ENCODE data around the gene FAM120A.
"Not testable (repeated sequence)": the region's sequence is repeated elsewhere in the genome, so short reads cannot be mapped to it uniquely, and the experiment has no call there.

Gene FAM120A

GRCh38 chr9:93431539-93432105 is 19.9 kb upstream of the FAM120A start:
- DNase-seq (ENCODE audit: low read depth) = no peak
- peaks cover 10% of the 10 kb centered on the region for H3K4me1 ChIP-seq (ENCODE audit: control insufficient read depth, insufficient read depth, low read length)
- no peaks in the 10 kb centered on the region for H3K27me3 ChIP-seq (replicated peaks; ENCODE audit: control insufficient read depth, insufficient read depth, low read length)
- H3K9me3 ChIP-seq (ENCODE audit: control insufficient read depth, low read length) = no peaks in the 10 kb centered on the region
- H3K36me3 ChIP-seq (ENCODE audit: control insufficient read depth, insufficient read depth, low read length, severe bottlenecking) = no peaks in the 10 kb centered on the region
- no peak overlapping the region for H3K9ac ChIP-seq (ENCODE audit: low read length)
- H3K4me3 ChIP-seq (ENCODE audit: low read length) = no peak overlapping the region

- Histone ChIP-seq H3K9ac (ENCODE audit: low read length) (no peak overlapping the region), H3K27me3 (replicated peaks; ENCODE audit: control insufficient read depth, insufficient read depth, low read length) (no peaks in the 10 kb centered on the region), H3K9me3 (ENCODE audit: control insufficient read depth, low read length) (no peaks in the 10 kb centered on the region), H3K36me3 (ENCODE audit: control insufficient read depth, insufficient read depth, low read length, severe bottlenecking) (no peaks in the 10 kb centered on the region), H3K4me3 (ENCODE audit: low read length) (no peak overlapping the region), H3K4me1 (ENCODE audit: control insufficient read depth, insufficient read depth, low read length) (peaks cover 1% of the 10 kb centered on the region)
- no peak for DNase-seq (ENCODE audit: low read depth)
These were observed 18.5 kb upstream of the FAM120A start for GRCh38 chr9:93432964-93433363.

GRCh38 chr9:93434056-93434455 is 17.4 kb upstream of the FAM120A start:
- H3K36me3 ChIP-seq (ENCODE audit: control insufficient read depth, insufficient read depth, low read length, severe bottlenecking) = no peaks in the 10 kb centered on the region
- H3K9me3 ChIP-seq (ENCODE audit: control insufficient read depth, low read length) = no peaks in the 10 kb centered on the region
- no peak overlapping the region for H3K4me3 ChIP-seq (ENCODE audit: low read length)
- no peaks in the 10 kb centered on the region for H3K4me1 ChIP-seq (ENCODE audit: control insufficient read depth, insufficient read depth, low read length)
- no peak overlapping the region for H3K9ac ChIP-seq (ENCODE audit: low read length)
- no peak for DNase-seq (ENCODE audit: low read depth)
- H3K27me3 ChIP-seq (replicated peaks; ENCODE audit: control insufficient read depth, insufficient read depth, low read length) = no peaks in the 10 kb centered on the region

GRCh38 chr9:93435386-93435785 is 16.1 kb upstream of the FAM120A start:
- Histone ChIP-seq H3K4me3 (ENCODE audit: low read length) (no peak overlapping the region), H3K9me3 (ENCODE audit: control insufficient read depth, low read length) (no peaks in the 10 kb centered on the region), H3K9ac (ENCODE audit: low read length) (no peak overlapping the region), H3K27me3 (replicated peaks; ENCODE audit: control insufficient read depth, insufficient read depth, low read length) (no peaks in the 10 kb centered on the region), H3K36me3 (ENCODE audit: control insufficient read depth, insufficient read depth, low read length, severe bottlenecking) (no peaks in the 10 kb centered on the region), H3K4me1 (ENCODE audit: control insufficient read depth, insufficient read depth, low read length) (no peaks in the 10 kb centered on the region)
- no peak for DNase-seq (ENCODE audit: low read depth)

- Histone ChIP-seq H3K27me3 (replicated peaks; ENCODE audit: control insufficient read depth, insufficient read depth, low read length) (no peaks in the 10 kb centered on the region), H3K9me3 (ENCODE audit: control insufficient read depth, low read length) (no peaks in the 10 kb centered on the region), H3K9ac (ENCODE audit: low read length) (no peak overlapping the region), H3K4me1 (ENCODE audit: control insufficient read depth, insufficient read depth, low read length) (no peaks in the 10 kb centered on the region), H3K36me3 (ENCODE audit: control insufficient read depth, insufficient read depth, low read length, severe bottlenecking) (no peaks in the 10 kb centered on the region), H3K4me3 (ENCODE audit: low read length) (no peak overlapping the region)
- no peak for DNase-seq (ENCODE audit: low read depth)
These were observed 15.3 kb upstream of the FAM120A start for GRCh38 chr9:93436218-93436617.

- no peaks in the 10 kb centered on the region for H3K36me3 ChIP-seq (ENCODE audit: control insufficient read depth, insufficient read depth, low read length, severe bottlenecking)
- no peak overlapping the region for H3K4me3 ChIP-seq (ENCODE audit: low read length)
- H3K9ac ChIP-seq (ENCODE audit: low read length) = no peak overlapping the region
- no peaks in the 10 kb centered on the region for H3K4me1 ChIP-seq (ENCODE audit: control insufficient read depth, insufficient read depth, low read length)
- H3K9me3 ChIP-seq (ENCODE audit: control insufficient read depth, low read length) = no peaks in the 10 kb centered on the region
- no peaks in the 10 kb centered on the region for H3K27me3 ChIP-seq (replicated peaks; ENCODE audit: control insufficient read depth, insufficient read depth, low read length)
- no peak for DNase-seq (ENCODE audit: low read depth)
These were observed 14.7 kb upstream of the FAM120A start for GRCh38 chr9:93436655-93437407.

GRCh38 chr9:93437996-93438395 is 13.5 kb upstream of the FAM120A start:
- H3K9me3 ChIP-seq (ENCODE audit: control insufficient read depth, low read length) = no peaks in the 10 kb centered on the region
- H3K27me3 ChIP-seq (replicated peaks; ENCODE audit: control insufficient read depth, insufficient read depth, low read length) = no peaks in the 10 kb centered on the region
- no peaks in the 10 kb centered on the region for H3K36me3 ChIP-seq (ENCODE audit: control insufficient read depth, insufficient read depth, low read length, severe bottlenecking)
- no peaks in the 10 kb centered on the region for H3K4me1 ChIP-seq (ENCODE audit: control insufficient read depth, insufficient read depth, low read length)
- DNase-seq (ENCODE audit: low read depth) = no peak
- H3K4me3 ChIP-seq (ENCODE audit: low read length) = no peak overlapping the region
- H3K9ac ChIP-seq (ENCODE audit: low read length) = no peak overlapping the region

GRCh38 chr9:93439301-93439700 is 12.2 kb upstream of the FAM120A start:
- not testable (repeated sequence) for H3K9me3 ChIP-seq (ENCODE audit: control insufficient read depth, low read length); H3K4me3 ChIP-seq (ENCODE audit: low read length); H3K36me3 ChIP-seq (ENCODE audit: control insufficient read depth, insufficient read depth, low read length, severe bottlenecking); H3K9ac ChIP-seq (ENCODE audit: low read length); H3K4me1 ChIP-seq (ENCODE audit: control insufficient read depth, insufficient read depth, low read length); H3K27me3 ChIP-seq (replicated peaks; ENCODE audit: control insufficient read depth, insufficient read depth, low read length); DNase-seq (ENCODE audit: low read depth)

GRCh38 chr9:93440896-93441580 is 10.4 kb upstream of the FAM120A start:
- Histone ChIP-seq H3K9ac (ENCODE audit: low read length) (no peak overlapping the region), H3K4me3 (ENCODE audit: low read length) (no peak overlapping the region), H3K9me3 (ENCODE audit: control insufficient read depth, low read length) (no peaks in the 10 kb centered on the region), H3K36me3 (ENCODE audit: control insufficient read depth, insufficient read depth, low read length, severe bottlenecking) (peaks cover 3% of the 10 kb centered on the region), H3K27me3 (replicated peaks; ENCODE audit: control insufficient read depth, insufficient read depth, low read length) (no peaks in the 10 kb centered on the region), H3K4me1 (ENCODE audit: control insufficient read depth, insufficient read depth, low read length) (no peaks in the 10 kb centered on the region)
- DNase-seq (ENCODE audit: low read depth) = no peak

GRCh38 chr9:93446073-93446472 is 5.4 kb upstream of the FAM120A start:
- Histone ChIP-seq H3K36me3 (ENCODE audit: control insufficient read depth, insufficient read depth, low read length, severe bottlenecking) (peaks cover 31% of the 10 kb centered on the region), H3K27me3 (replicated peaks; ENCODE audit: control insufficient read depth, insufficient read depth, low read length) (no peaks in the 10 kb centered on the region), H3K9ac (ENCODE audit: low read length) (no peak overlapping the region), H3K4me3 (ENCODE audit: low read length) (no peak overlapping the region), H3K9me3 (ENCODE audit: control insufficient read depth, low read length) (no peaks in the 10 kb centered on the region), H3K4me1 (ENCODE audit: control insufficient read depth, insufficient read depth, low read length) (peaks cover 3% of the 10 kb centered on the region)
- DNase-seq (ENCODE audit: low read depth) = no peak

GRCh38 chr9:93447655-93448054 is 3.8 kb upstream of the FAM120A start:
- Histone ChIP-seq H3K9ac (ENCODE audit: low read length) (no peak overlapping the region), H3K36me3 (ENCODE audit: control insufficient read depth, insufficient read depth, low read length, severe bottlenecking) (peaks cover 31% of the 10 kb centered on the region), H3K27me3 (replicated peaks; ENCODE audit: control insufficient read depth, insufficient read depth, low read length) (no peaks in the 10 kb centered on the region), H3K9me3 (ENCODE audit: control insufficient read depth, low read length) (no peaks in the 10 kb centered on the region), H3K4me3 (ENCODE audit: low read length) (no peak overlapping the region), H3K4me1 (ENCODE audit: control insufficient read depth, insufficient read depth, low read length) (peaks cover 3% of the 10 kb centered on the region)
- DNase-seq (ENCODE audit: low read depth) = no peak

Data from adipocyte (in vitro differentiated cells).